HG03432 (cell line): ENCODE results near the gene ALG1.

Experiments used
- ATAC-seq: cut with Tn5 transposase; IDR thresholded peaks from one replicate; pipeline ENCODE4 v1.9.1; 2021; ENCODE audit warnings: mild to moderate bottlenecking, moderate library complexity; ENCODE audit not compliant: unreplicated experiment

The ALG1 gene

GRCh38 chr16:5071681-5072333, at the start of gene ALG1:
Gene ALG1 (plus strand): TSS chr16:5071843. CDS start chr16:5071850, 7 bp downstream.
- peak; percentile 93 for ATAC-seq

- ATAC-seq: no peak
Observed at GRCh38 chr16:5022521-5022920, 49.1 kb upstream of the ALG1 start.

GRCh38 chr16:5024632-5025031, 47.0 kb upstream of the ALG1 start:
- no peak for ATAC-seq

GRCh38 chr16:5025171-5025632, 46.4 kb upstream of the ALG1 start:
- ATAC-seq: no peak

GRCh38 chr16:5026664-5027063, 45.0 kb upstream of the ALG1 start:
- no peak for ATAC-seq

GRCh38 chr16:5027086-5027485, 44.6 kb upstream of the ALG1 start:
- ATAC-seq: no peak

- no peak for ATAC-seq
Observed at GRCh38 chr16:5027575-5028235, 43.9 kb upstream of the ALG1 start.

GRCh38 chr16:5028950-5029475, 42.6 kb upstream of the ALG1 start:
- no peak for ATAC-seq

- no peak for ATAC-seq
Observed at GRCh38 chr16:5030251-5030870, 41.3 kb upstream of the ALG1 start.

GRCh38 chr16:5031601-5032000, 40.0 kb upstream of the ALG1 start:
- no peak for ATAC-seq

- no peak for ATAC-seq
Observed at GRCh38 chr16:5032748-5033167, 38.9 kb upstream of the ALG1 start.

- peak; percentile 91 for ATAC-seq
Observed at GRCh38 chr16:5033256-5034166, 38.1 kb upstream of the ALG1 start, which contains the start of gene NAGPA. Gene NAGPA (minus strand): TSS chr16:5033935. CDS start chr16:5033914, 21 bp downstream.

- ATAC-seq: no peak
Observed at GRCh38 chr16:5034167-5034523, 37.5 kb upstream of the ALG1 start.

GRCh38 chr16:5035909-5036227, 35.8 kb upstream of the ALG1 start:
- no peak for ATAC-seq

GRCh38 chr16:5036228-5037156, 35.2 kb upstream of the ALG1 start:
- ATAC-seq: no peak

GRCh38 chr16:5040451-5040850, 31.2 kb upstream of the ALG1 start:
- ATAC-seq: no peak

GRCh38 chr16:5041600-5042133, 30.0 kb upstream of the ALG1 start:
- ATAC-seq: peak; percentile 94

- ATAC-seq: no peak
Observed at GRCh38 chr16:5042574-5043171, 29.0 kb upstream of the ALG1 start.

GRCh38 chr16:5044011-5044540, 27.6 kb upstream of the ALG1 start:
- no peak for ATAC-seq
